ENCODE measurements around the gene IP6K3.

The IP6K3 gene

DNA sequence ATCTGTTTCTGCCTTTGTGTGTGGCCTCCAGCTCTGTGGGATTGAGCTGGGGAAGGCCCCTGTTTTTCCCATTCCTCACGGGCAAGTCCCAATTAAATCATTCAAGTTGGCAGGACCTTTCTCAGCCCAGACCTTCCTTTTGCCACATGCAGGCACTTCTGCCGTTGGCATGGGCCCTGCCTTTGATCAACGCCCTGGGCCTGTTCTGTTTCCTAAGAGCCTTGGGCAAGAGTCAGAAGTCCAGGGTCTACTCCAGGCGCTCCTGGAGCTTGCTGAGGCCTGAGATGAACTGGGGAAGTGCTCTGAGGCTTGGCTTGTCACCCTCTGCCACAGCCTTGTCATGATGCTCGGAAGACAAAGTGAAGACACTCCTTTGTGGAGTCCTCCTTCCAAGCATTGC is 7.1 kb downstream of the IP6K3 start:
- Histone ChIP-seq H3K4me3 (replicated peaks; ENCODE audit: insufficient read depth, low read length) (no peak overlapping the region), H3K27ac (replicated peaks) (no peak overlapping the region), H3K27me3 (ENCODE audit: insufficient read depth, poor library complexity, severe bottlenecking) (peaks cover 14% of the 10 kb centered on the region)
- DNase-seq (ENCODE audit: low read depth in 1 of 2, low spot score in 1 of 2): no peak
- TF ChIP-seq SPI1 (IDR thresholded peaks at IDR 0.05; ENCODE audit: borderline replicate concordance, low read depth) (no peak), POLR2AphosphoS5 (IDR thresholded peaks at IDR 0.05; ENCODE audit: low read depth) (no peak), GABPA (IDR thresholded peaks at IDR 0.05; ENCODE audit: low read depth) (no peak)
- TF ChIP-seq, protein P1, sequence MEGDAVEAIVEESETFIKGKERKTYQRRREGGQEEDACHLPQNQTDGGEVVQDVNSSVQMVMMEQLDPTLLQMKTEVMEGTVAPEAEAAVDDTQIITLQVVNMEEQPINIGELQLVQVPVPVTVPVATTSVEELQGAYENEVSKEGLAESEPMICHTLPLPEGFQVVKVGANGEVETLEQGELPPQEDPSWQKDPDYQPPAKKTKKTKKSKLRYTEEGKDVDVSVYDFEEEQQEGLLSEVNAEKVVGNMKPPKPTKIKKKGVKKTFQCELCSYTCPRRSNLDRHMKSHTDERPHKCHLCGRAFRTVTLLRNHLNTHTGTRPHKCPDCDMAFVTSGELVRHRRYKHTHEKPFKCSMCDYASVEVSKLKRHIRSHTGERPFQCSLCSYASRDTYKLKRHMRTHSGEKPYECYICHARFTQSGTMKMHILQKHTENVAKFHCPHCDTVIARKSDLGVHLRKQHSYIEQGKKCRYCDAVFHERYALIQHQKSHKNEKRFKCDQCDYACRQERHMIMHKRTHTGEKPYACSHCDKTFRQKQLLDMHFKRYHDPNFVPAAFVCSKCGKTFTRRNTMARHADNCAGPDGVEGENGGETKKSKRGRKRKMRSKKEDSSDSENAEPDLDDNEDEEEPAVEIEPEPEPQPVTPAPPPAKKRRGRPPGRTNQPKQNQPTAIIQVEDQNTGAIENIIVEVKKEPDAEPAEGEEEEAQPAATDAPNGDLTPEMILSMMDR (IDR thresholded peaks at IDR 0.05; ENCODE audit: insufficient read depth, low read length): no peak
- TF ChIP-seq, protein P2, sequence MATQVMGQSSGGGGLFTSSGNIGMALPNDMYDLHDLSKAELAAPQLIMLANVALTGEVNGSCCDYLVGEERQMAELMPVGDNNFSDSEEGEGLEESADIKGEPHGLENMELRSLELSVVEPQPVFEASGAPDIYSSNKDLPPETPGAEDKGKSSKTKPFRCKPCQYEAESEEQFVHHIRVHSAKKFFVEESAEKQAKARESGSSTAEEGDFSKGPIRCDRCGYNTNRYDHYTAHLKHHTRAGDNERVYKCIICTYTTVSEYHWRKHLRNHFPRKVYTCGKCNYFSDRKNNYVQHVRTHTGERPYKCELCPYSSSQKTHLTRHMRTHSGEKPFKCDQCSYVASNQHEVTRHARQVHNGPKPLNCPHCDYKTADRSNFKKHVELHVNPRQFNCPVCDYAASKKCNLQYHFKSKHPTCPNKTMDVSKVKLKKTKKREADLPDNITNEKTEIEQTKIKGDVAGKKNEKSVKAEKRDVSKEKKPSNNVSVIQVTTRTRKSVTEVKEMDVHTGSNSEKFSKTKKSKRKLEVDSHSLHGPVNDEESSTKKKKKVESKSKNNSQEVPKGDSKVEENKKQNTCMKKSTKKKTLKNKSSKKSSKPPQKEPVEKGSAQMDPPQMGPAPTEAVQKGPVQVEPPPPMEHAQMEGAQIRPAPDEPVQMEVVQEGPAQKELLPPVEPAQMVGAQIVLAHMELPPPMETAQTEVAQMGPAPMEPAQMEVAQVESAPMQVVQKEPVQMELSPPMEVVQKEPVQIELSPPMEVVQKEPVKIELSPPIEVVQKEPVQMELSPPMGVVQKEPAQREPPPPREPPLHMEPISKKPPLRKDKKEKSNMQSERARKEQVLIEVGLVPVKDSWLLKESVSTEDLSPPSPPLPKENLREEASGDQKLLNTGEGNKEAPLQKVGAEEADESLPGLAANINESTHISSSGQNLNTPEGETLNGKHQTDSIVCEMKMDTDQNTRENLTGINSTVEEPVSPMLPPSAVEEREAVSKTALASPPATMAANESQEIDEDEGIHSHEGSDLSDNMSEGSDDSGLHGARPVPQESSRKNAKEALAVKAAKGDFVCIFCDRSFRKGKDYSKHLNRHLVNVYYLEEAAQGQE (IDR thresholded peaks at IDR 0.05; ENCODE audit: insufficient replicate concordance, low read depth): no peak

DNA sequence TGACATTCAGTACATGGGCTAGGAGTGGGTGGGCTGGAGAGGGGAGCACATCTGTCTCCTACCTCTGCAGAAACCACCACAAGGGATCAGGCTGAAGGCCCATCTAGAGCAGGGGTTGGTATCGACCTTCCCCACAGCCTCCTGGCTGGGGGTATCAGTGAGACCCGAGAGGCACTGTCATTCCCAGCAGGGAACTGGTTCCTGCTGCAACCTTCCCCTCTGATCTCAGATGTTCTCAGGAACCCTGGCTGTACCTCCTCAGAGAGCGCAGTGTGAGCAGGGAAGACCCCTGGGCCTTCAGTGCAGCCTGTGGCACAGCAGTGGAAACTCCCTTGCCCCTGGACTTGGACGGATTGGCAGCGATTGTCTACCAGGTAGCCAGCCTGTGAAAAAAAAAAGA is 7.8 kb downstream of the IP6K3 start:
- TF ChIP-seq SPI1 (IDR thresholded peaks at IDR 0.05; ENCODE audit: borderline replicate concordance, low read depth): no peak
- TF ChIP-seq, protein P1 (IDR thresholded peaks at IDR 0.05; ENCODE audit: insufficient read depth, low read length): no peak
- no peak for TF ChIP-seq POLR2AphosphoS5 (IDR thresholded peaks at IDR 0.05; ENCODE audit: low read depth)
- no peak for TF ChIP-seq GABPA (IDR thresholded peaks at IDR 0.05; ENCODE audit: low read depth)
- TF ChIP-seq, protein P2 (IDR thresholded peaks at IDR 0.05; ENCODE audit: insufficient replicate concordance, low read depth): no peak
- H3K4me3 ChIP-seq (replicated peaks; ENCODE audit: insufficient read depth, low read length): no peak overlapping the region
- peaks cover 14% of the 10 kb centered on the region for H3K27me3 ChIP-seq (ENCODE audit: insufficient read depth, poor library complexity, severe bottlenecking)
- no peak for DNase-seq (ENCODE audit: low read depth in 1 of 2, low spot score in 1 of 2)
- no peak overlapping the region for H3K27ac ChIP-seq (replicated peaks)

DNA sequence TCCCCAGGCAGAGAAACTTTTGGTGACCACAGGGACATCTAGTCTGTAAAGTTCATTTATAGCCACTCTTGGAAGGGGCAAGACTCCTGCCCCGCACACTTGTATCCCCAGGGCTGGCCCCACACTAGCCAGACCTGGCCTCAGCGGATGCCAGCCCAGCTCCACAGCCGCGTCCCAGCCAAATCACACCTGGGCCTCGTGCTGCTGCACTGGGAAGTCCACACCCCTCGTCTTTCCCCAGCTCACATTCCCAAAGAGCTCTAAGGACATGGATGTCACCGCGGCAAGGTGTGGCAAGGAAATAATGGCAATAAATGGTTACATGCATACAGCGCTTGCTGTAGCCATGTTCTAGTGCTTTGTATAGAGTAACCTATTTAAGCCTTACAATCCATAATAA is 8.6 kb downstream of the IP6K3 start:
- H3K27ac ChIP-seq (replicated peaks): no peak overlapping the region
- no peak overlapping the region for H3K4me3 ChIP-seq (replicated peaks; ENCODE audit: insufficient read depth, low read length)
- no peak for TF ChIP-seq SPI1 (IDR thresholded peaks at IDR 0.05; ENCODE audit: borderline replicate concordance, low read depth)
- TF ChIP-seq, protein P1 (IDR thresholded peaks at IDR 0.05; ENCODE audit: insufficient read depth, low read length): no peak
- TF ChIP-seq, protein P2 (IDR thresholded peaks at IDR 0.05; ENCODE audit: insufficient replicate concordance, low read depth): no peak
- no peak for TF ChIP-seq GABPA (IDR thresholded peaks at IDR 0.05; ENCODE audit: low read depth)
- no peak for TF ChIP-seq POLR2AphosphoS5 (IDR thresholded peaks at IDR 0.05; ENCODE audit: low read depth)
- peaks cover 8% of the 10 kb centered on the region for H3K27me3 ChIP-seq (ENCODE audit: insufficient read depth, poor library complexity, severe bottlenecking)
- no peak for DNase-seq (ENCODE audit: low read depth in 1 of 2, low spot score in 1 of 2)

Measured in HL-60 (cell line).